ENCODE results near the gene MYBBP1A.
A peak's percentile ranks its signal among the peaks of the same experiment; 100 is the strongest.

MYBBP1A gene

GRCh38 chr17:4513113-4514032 lies 41.8 kb downstream of the MYBBP1A start:
- DNase-seq = no peak

GRCh38 chr17:4512156-4513112 lies 42.8 kb downstream of the MYBBP1A start:
- DNase-seq = no peak

- DNase-seq = no peak
Observed at GRCh38 chr17:4511199-4511932, 43.8 kb downstream of the MYBBP1A start.

- DNase-seq = no peak
Observed at GRCh38 chr17:4510618-4510941, 44.6 kb downstream of the MYBBP1A start.

- no peak for DNase-seq
Observed at GRCh38 chr17:4509923-4510617, 45.1 kb downstream of the MYBBP1A start.

- DNase-seq = no peak
Observed at GRCh38 chr17:4509401-4509800, 45.8 kb downstream of the MYBBP1A start.

GRCh38 chr17:4508207-4508606 lies 47.0 kb downstream of the MYBBP1A start:
- DNase-seq = no peak

- no peak for DNase-seq
Observed at GRCh38 chr17:4507361-4508111, 47.6 kb downstream of the MYBBP1A start.

GRCh38 chr17:4506892-4507291 lies 48.3 kb downstream of the MYBBP1A start:
- no peak for DNase-seq

- DNase-seq = peak; percentile 91
Observed at GRCh38 chr17:4506175-4506813, 48.9 kb downstream of the MYBBP1A start.

- DNase-seq = no peak
Observed at GRCh38 chr17:4505187-4505586, 50.0 kb downstream of the MYBBP1A start.

GRCh38 chr17:4504188-4504587 lies 51.0 kb downstream of the MYBBP1A start:
- DNase-seq = no peak

GRCh38 chr17:4503283-4504025 lies 51.7 kb downstream of the MYBBP1A start:
- DNase-seq = no peak

GRCh38 chr17:4502466-4503154 lies 52.6 kb downstream of the MYBBP1A start:
- DNase-seq = no peak

GRCh38 chr17:4501295-4501949 lies 53.8 kb downstream of the MYBBP1A start:
- DNase-seq = peak; percentile 80

- DNase-seq = no peak
Observed at GRCh38 chr17:4500191-4500571, 55.0 kb downstream of the MYBBP1A start.

GRCh38 chr17:4499431-4500190 lies 55.6 kb downstream of the MYBBP1A start:
- no peak for DNase-seq
